Activated CD4-positive, alpha-beta T cell treated with anti-CD3 and anti-CD28 coated beads, Interleukin-2, amount 10 ng/mL, durations not matched to agents 7 days and 5 days (primary cell): ENCODE measurements around the gene RPP25. TPM values are rescaled to one million over a fixed set of nuclear protein-coding genes. Genes with fewer than 3 reads are reported as not detected.

Experiments used
- CTCF ChIA-PET: fragments of 350-600 bp; sonication (Branson Sonifier 250); formaldehyde crosslinking; loops from one replicate; lab custom pipeline; 2021; ENCODE audit warnings: antibody characterized with exemption; lab: Charles Lee
- POLR2A ChIA-PET: fragments of 350-600 bp; sonication (Branson Sonifier 250); formaldehyde crosslinking; loops from one replicate; lab custom pipeline; 2021; ENCODE audit warnings: antibody characterized with exemption; lab: Charles Lee
- DNase-seq: peaks from one replicate; pipeline ENCODE4 v3.0.0-alpha.2; 2020
- H3K27ac Mint-ChIP-seq: one replicate; pipeline ENCODE4 v1.8.0; 2021; ENCODE audit warnings: mild to moderate bottlenecking, moderate library complexity, mixed read lengths
- H3K27me3 Mint-ChIP-seq: one replicate; pipeline ENCODE4 v1.8.0; 2021; ENCODE audit warnings: mixed read lengths
- H3K36me3 Mint-ChIP-seq: one replicate; pipeline ENCODE4 v1.8.0; 2021; ENCODE audit warnings: low read depth, mixed read lengths
- H3K4me1 Mint-ChIP-seq: one replicate; pipeline ENCODE4 v1.8.0; 2021; ENCODE audit warnings: mixed read lengths
- H3K4me3 Mint-ChIP-seq: one replicate; pipeline ENCODE4 v1.8.0; 2021; ENCODE audit warnings: mild to moderate bottlenecking, moderate library complexity, mixed read lengths
- H3K9me3 Mint-ChIP-seq: one replicate; pipeline ENCODE4 v1.8.0; 2021; ENCODE audit warnings: mixed read lengths
- total RNA-seq, 2 experiments: library from RNA; stranded (reverse); gene quantifications; one replicate each; pipeline ENCODE4 v1.2.3, GENCODE V29; 2021

RPP25 gene
- 1 to 10 TPM; 6.4 TPM for total RNA-seq

GRCh38 chr15:74956648-74957475, at the start of gene RPP25:
TSS of gene RPP25 (minus strand) at chr15:74956772. CDS start at chr15:74956583, 189 bp downstream.
- H3K4me3 Mint-ChIP-seq = peak within 1 kb of the TSS; percentile 72
- ChIA-PET POLR2A (interaction anchor here (1.0 kb wide), 1 partner anchor 9 kb away, joined by 3 read pairs; no protein-coding TSS in a partner anchor), CTCF (interaction anchor here (0.5 to 3.0 kb wide), 11 partner anchors 9 to 178 kb away, joined by 3 to 7 read pairs (median 3); partner anchors contain the start of gene SCAMP5)
- peaks cover 38% of the 10 kb centered on the region for H3K27me3 Mint-ChIP-seq
- no peaks in the 10 kb centered on the region for H3K36me3 Mint-ChIP-seq
- peak within 1 kb of the TSS; percentile 78 for H3K27ac Mint-ChIP-seq
- H3K4me1 Mint-ChIP-seq = peaks cover 48% of the 10 kb centered on the region
- DNase-seq = peak; percentile 72
- H3K9me3 Mint-ChIP-seq = no peaks in the 10 kb centered on the region

- Mint-ChIP-seq H3K4me3 (no peak overlapping the region), H3K4me1 (no peaks in the 10 kb centered on the region)
Observed at GRCh38 chr15:75002398-75002797, 45.8 kb upstream of the RPP25 start.

GRCh38 chr15:75001310-75001709, 44.7 kb upstream of the RPP25 start:
- Mint-ChIP-seq H3K4me1 (peaks cover 2% of the 10 kb centered on the region), H3K36me3 (no peaks in the 10 kb centered on the region), H3K4me3 (no peak overlapping the region), H3K27me3 (peaks cover 15% of the 10 kb centered on the region), H3K9me3 (no peaks in the 10 kb centered on the region), H3K27ac (no peak overlapping the region)
- POLR2A ChIA-PET = no interaction called here
- CTCF ChIA-PET = no interaction called here
- DNase-seq = no peak

More at GRCh38 chr15:75002398-75002797, 45.8 kb upstream of the RPP25 start:
- DNase-seq = no peak
- Mint-ChIP-seq H3K27me3 (peaks cover 5% of the 10 kb centered on the region), H3K9me3 (no peaks in the 10 kb centered on the region), H3K27ac (no peak overlapping the region), H3K36me3 (no peaks in the 10 kb centered on the region)
- ChIA-PET POLR2A (no interaction called here), CTCF (interaction anchor here (0.6 kb wide), 2 partner anchors 183 to 774 kb away, joined by 3 to 4 read pairs; no protein-coding TSS in a partner anchor)

- Mint-ChIP-seq H3K9me3 (no peaks in the 10 kb centered on the region), H3K4me3 (no peak overlapping the region), H3K27ac (no peak overlapping the region), H3K36me3 (no peaks in the 10 kb centered on the region), H3K27me3 (peaks cover 20% of the 10 kb centered on the region), H3K4me1 (peaks cover 12% of the 10 kb centered on the region)
- CTCF ChIA-PET = no interaction called here
- POLR2A ChIA-PET = no interaction called here
- DNase-seq = no peak
Observed at GRCh38 chr15:74997543-74997942, 41.0 kb upstream of the RPP25 start.

GRCh38 chr15:74997141-74997540, 40.6 kb upstream of the RPP25 start:
- Mint-ChIP-seq H3K36me3 (no peaks in the 10 kb centered on the region), H3K27ac (no peak overlapping the region), H3K27me3 (peaks cover 20% of the 10 kb centered on the region), H3K4me1 (peaks cover 12% of the 10 kb centered on the region), H3K4me3 (no peak overlapping the region), H3K9me3 (no peaks in the 10 kb centered on the region)
- ChIA-PET POLR2A (no interaction called here), CTCF (interaction anchor here (1.5 kb wide), 1 partner anchor 225 kb away, joined by 3 read pairs; no protein-coding TSS in a partner anchor)
- no peak for DNase-seq

- no peaks in the 10 kb centered on the region for H3K9me3 Mint-ChIP-seq
- POLR2A ChIA-PET = no interaction called here
- peaks cover 12% of the 10 kb centered on the region for H3K4me1 Mint-ChIP-seq
- CTCF ChIA-PET = interaction anchor here (0.8 to 1.9 kb wide), 7 partner anchors 9 to 224 kb away, joined by 3 to 7 read pairs (median 3); partner anchors contain the start of gene RPP25
- peak overlapping the region; percentile 79 for H3K4me3 Mint-ChIP-seq
- DNase-seq = no peak
- H3K36me3 Mint-ChIP-seq = no peaks in the 10 kb centered on the region
- H3K27ac Mint-ChIP-seq = no peak overlapping the region
- H3K27me3 Mint-ChIP-seq = peaks cover 22% of the 10 kb centered on the region
Observed at GRCh38 chr15:74995779-74996765, 39.5 kb upstream of the RPP25 start.

GRCh38 chr15:74995182-74995778, 38.7 kb upstream of the RPP25 start, which contains the start of gene SCAMP5:
TSS of gene SCAMP5 (plus strand) at chr15:74995563. CDS start at chr15:75011840, 16,277 bp downstream.
- Mint-ChIP-seq H3K4me1 (peaks cover 12% of the 10 kb centered on the region), H3K27ac (peak within 1 kb of the TSS; percentile 59), H3K27me3 (peaks cover 26% of the 10 kb centered on the region), H3K36me3 (no peaks in the 10 kb centered on the region), H3K9me3 (no peaks in the 10 kb centered on the region), H3K4me3 (peak within 1 kb of the TSS; percentile 79)
- ChIA-PET POLR2A (interaction anchor here (0.8 kb wide), 1 partner anchor 28 kb away, joined by 3 read pairs; the partner anchor contains the start of gene PPCDC), CTCF (interaction anchor here (0.5 to 1.9 kb wide), 10 partner anchors 9 to 332 kb away, joined by 3 to 7 read pairs (median 3); partner anchors contain the start of gene RPP25)
- DNase-seq = peak; percentile 96

- DNase-seq = no peak
Observed at GRCh38 chr15:74994685-74995084, 38.1 kb upstream of the RPP25 start.

GRCh38 chr15:74994236-74994635, 37.7 kb upstream of the RPP25 start:
- CTCF ChIA-PET = interaction anchor here (1.4 to 1.5 kb wide), 2 partner anchors 16 to 40 kb away, joined by 3 to 4 read pairs; no protein-coding TSS in a partner anchor

More at GRCh38 chr15:74994685-74995084, 38.1 kb upstream of the RPP25 start:
- no peaks in the 10 kb centered on the region for H3K9me3 Mint-ChIP-seq
- H3K4me1 Mint-ChIP-seq = peaks cover 12% of the 10 kb centered on the region
- peak overlapping the region; percentile 79 for H3K4me3 Mint-ChIP-seq
- ChIA-PET POLR2A (interaction anchor here (0.8 kb wide), 1 partner anchor 29 kb away, joined by 3 read pairs; the partner anchor contains the start of gene PPCDC), CTCF (interaction anchor here (0.6 to 1.9 kb wide), 7 partner anchors 10 to 331 kb away, joined by 3 to 7 read pairs (median 3); partner anchors contain the start of gene RPP25)
- H3K27ac Mint-ChIP-seq = peak overlapping the region; percentile 21
- no peaks in the 10 kb centered on the region for H3K36me3 Mint-ChIP-seq
- peaks cover 26% of the 10 kb centered on the region for H3K27me3 Mint-ChIP-seq

GRCh38 chr15:74992619-74993018, 36.0 kb upstream of the RPP25 start:
- peaks cover 24% of the 10 kb centered on the region for H3K27me3 Mint-ChIP-seq
- H3K4me1 Mint-ChIP-seq = peaks cover 12% of the 10 kb centered on the region
- no peaks in the 10 kb centered on the region for H3K9me3 Mint-ChIP-seq
- ChIA-PET CTCF (interaction anchor here (0.6 to 0.7 kb wide), 3 partner anchors 22 to 375 kb away, joined by 3 read pairs; no protein-coding TSS in a partner anchor), POLR2A (no interaction called here)
- no peak for DNase-seq
- no peak overlapping the region for H3K27ac Mint-ChIP-seq
- H3K4me3 Mint-ChIP-seq = no peak overlapping the region
- H3K36me3 Mint-ChIP-seq = no peaks in the 10 kb centered on the region

More at GRCh38 chr15:74994236-74994635, 37.7 kb upstream of the RPP25 start:
- Mint-ChIP-seq H3K36me3 (no peaks in the 10 kb centered on the region), H3K4me1 (peaks cover 12% of the 10 kb centered on the region), H3K27ac (no peak overlapping the region), H3K9me3 (no peaks in the 10 kb centered on the region), H3K27me3 (peaks cover 26% of the 10 kb centered on the region), H3K4me3 (no peak overlapping the region)
- POLR2A ChIA-PET = no interaction called here
- no peak for DNase-seq

- Mint-ChIP-seq H3K36me3 (no peaks in the 10 kb centered on the region), H3K9me3 (no peaks in the 10 kb centered on the region), H3K27me3 (peaks cover 18% of the 10 kb centered on the region), H3K4me3 (no peak overlapping the region), H3K4me1 (peaks cover 2% of the 10 kb centered on the region), H3K27ac (no peak overlapping the region)
- POLR2A ChIA-PET = no interaction called here
- no peak for DNase-seq
- CTCF ChIA-PET = interaction anchor here (1.1 to 1.4 kb wide), 2 partner anchors 33 to 201 kb away, joined by 3 to 4 read pairs; partner anchors contain the start of gene RPP25
Observed at GRCh38 chr15:74989527-74989926, 33.0 kb upstream of the RPP25 start.
